NCI-H2171 (cell line): ENCODE results near the gene MATK.

ENCODE experiments used
- DNase-seq: peaks from one replicate; lab custom pipeline; 2025; lab: John Stamatoyannopoulos, UW

The MATK gene

GRCh38 chr19:3746371-3747056 lies 39.7 kb downstream of the MATK start:
- no peak for DNase-seq

DNA sequence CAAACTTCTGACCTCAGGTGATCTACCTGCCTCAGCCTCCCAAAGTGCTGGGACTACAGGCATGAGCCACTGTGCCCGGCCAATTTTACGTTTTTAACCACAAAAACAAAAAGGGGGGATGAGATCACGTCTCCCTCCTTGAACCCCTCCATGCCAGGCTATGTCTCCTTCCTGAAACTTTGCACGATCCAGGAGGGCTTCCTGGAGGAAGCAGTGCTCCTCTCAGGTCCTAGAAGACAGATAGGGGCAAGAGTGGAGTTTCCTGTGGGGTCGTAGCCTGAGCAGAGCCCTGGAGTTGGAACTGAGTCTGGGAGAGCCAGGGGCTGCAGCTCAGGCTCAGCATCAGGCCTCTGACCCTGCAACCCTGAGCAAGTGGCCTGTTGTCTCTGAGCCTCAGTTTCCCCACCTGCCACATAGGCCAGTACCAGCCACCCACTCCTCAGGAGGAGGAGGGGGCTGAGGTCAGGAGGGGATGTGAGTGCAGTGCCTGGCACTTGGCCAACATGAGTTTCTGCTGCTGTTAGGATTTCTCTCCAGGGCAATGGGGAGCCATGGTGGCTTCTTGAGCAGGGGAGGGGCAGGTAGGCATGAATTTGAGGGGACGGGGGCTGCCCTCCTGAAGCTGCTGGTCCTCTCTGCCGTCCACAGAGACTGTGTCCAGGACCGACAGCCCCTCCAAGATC lies 40.7 kb downstream of the MATK start:
- DNase-seq = no peak

DNA sequence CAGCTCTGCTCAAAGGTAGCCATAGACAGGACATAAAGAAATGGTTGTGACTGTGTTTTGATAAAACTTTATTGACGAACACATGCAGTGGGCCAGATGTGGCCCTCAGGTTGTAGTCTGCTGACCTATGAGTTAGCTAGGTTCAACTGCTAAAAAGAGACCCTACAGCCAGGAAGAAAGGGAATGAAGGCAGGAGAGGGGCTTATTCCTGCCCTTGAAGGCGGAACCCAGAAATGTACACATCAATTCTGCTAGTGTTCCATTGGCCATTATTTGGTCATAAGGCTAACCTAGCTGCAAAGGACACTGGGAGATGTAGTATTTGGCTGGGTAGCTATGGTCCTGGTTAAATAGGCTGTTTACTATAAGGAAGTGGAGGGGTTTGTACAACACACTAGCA lies 42.7 kb downstream of the MATK start:
- DNase-seq = no peak

GRCh38 chr19:3740431-3740830 lies 45.8 kb downstream of the MATK start:
- no peak for DNase-seq

- no peak for DNase-seq
These were observed 47.5 kb downstream of the MATK start for GRCh38 chr19:3738477-3739220.

DNA sequence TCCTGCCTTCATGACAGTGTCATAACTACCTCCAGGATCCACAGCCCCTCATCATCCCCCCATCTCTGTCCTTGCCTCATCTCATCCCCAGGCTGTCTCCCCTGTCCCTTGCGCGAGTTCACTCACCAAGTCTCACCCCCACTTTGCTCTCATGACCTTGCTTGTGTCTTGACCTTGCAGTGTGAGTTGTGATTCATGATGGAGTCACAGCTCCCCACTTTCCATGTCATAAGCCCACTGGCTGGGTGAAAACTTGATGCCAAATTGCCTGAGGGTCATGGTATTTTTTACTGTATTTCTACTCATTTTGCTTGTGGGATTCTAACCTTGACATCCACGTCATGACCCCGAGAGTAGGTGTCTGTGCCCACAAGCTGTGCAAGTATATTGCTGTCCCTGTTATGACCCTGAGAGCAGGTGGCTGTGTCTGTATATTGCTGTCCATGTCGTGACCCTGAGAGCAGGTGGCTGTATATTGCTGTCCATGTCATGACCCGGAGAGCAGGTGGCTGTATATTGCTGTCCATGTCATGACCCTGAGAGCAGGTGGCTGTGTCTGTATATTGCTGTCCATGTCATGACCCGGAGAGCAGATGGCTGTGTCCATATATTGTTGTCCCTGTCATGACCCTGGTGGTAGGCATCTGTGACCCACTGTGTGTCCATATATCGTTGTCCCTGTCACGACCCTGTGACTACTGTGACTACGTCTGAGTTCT lies 48.5 kb downstream of the MATK start:
- DNase-seq = no peak

DNA sequence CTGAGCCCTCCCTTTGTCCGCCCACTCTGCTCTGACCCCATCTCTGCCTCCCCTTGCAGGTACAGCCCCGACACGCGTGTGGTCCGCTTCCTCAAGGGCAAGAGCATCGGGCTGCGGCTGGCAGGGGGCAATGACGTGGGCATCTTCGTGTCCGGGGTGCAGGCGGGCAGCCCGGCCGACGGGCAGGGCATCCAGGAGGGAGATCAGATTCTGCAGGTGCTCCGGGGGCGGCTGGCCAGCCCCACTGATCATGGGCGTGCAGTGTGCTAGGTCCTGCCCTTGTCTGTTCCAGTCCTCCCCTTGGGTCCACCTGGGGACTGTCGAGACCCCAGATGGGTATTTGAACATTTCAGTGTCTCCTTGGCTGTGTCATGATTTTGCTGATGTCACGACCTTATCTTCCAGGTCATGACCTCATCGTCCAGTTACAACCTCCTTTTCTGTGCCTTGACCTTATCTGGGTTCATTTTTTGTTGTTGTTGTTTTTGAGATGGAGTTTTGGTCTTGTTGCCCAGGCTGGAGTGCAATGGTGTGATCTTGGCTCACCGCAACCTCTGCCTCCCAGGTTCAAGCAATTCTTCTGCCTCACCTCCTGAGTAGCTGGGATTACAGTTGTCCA lies 50.0 kb downstream of the MATK start:
- no peak for DNase-seq

DNA sequence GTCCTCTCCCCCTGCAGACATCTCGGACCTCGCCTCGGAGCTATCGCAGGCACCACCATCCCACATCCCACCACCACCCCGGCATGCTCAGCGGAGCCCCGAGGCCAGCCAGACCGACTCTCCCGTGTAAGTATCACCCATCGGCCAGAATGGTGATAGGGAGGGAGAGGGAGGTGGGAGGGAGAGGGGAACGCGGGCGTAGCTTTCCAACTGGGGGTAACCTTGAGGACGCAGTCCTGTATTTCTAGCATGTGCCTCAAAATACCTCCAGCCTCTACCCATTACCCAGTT lies 51.9 kb downstream of the MATK start:
- no peak for DNase-seq

DNA sequence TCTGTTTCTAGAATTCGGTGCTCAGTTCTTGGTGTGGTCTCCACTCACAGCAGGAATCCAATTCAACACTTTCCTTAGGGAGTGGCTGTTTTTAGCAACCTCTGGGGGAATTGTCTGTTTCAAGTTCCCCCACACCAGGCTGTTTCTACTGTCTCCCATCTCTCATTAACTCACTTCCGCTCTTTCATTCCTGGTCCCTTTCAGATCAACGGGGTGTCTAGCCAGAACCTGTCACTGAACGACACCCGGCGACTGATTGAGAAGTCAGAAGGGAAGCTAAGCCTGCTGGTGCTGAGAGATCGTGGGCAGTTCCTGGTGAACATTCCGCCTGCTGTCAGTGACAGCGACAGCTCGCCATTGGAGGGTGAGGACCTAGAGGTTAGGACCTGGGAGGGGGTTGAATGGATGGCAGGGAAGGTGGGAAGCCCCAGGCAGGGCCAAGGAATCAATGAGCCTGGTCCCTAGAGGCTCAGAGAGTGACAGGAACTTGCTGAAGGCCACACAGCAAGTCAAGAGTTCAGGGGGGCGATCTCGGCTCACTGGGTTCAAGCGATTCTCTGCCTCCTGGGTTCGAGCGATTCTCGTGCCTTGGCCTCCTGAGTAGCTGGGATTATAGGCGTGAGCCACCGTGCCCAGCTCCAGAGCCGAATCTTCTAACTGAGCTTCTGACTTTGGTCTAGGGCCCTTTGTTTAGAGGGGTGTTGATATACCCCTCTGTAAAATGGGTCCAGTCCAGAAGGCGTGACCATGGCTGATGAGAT lies 52.5 kb downstream of the MATK start:
- no peak for DNase-seq

GRCh38 chr19:3732108-3732507 lies 54.1 kb downstream of the MATK start:
- DNase-seq = no peak

- DNase-seq = no peak
These were observed 55.7 kb downstream of the MATK start for GRCh38 chr19:3730457-3730958.
